Frontal cortex (tissue), 4 donors: ENCODE results near the gene PCSK5. TPM values are rescaled to one million over a fixed set of nuclear protein-coding genes. Genes with fewer than 3 reads are reported as not detected.

Source experiments
- DNase-seq, 2 donors: peaks; one replicate each; pipeline ENCODE4 v3.0.0; 2012; ENCODE audit warnings: low spot score in 2 of 2
- FAIRE-seq: peaks from 2 replicates; lab custom pipeline; 2012; peaks lifted over from hg19 to GRCh38; lab: Jason Lieb, UNC
- total RNA-seq: library from RNA; depleted of rRNA; stranded (reverse); fragments of >200 nt; gene quantifications from one replicate; pipeline ENCODE4 v1.2.3, GENCODE V29; 2014
- donor health status: control.
- donor health status: control.
- donor health status: control.

Gene PCSK5
- total RNA-seq, 1 donor from 2014 or later, result 15.5 TPM

DNA sequence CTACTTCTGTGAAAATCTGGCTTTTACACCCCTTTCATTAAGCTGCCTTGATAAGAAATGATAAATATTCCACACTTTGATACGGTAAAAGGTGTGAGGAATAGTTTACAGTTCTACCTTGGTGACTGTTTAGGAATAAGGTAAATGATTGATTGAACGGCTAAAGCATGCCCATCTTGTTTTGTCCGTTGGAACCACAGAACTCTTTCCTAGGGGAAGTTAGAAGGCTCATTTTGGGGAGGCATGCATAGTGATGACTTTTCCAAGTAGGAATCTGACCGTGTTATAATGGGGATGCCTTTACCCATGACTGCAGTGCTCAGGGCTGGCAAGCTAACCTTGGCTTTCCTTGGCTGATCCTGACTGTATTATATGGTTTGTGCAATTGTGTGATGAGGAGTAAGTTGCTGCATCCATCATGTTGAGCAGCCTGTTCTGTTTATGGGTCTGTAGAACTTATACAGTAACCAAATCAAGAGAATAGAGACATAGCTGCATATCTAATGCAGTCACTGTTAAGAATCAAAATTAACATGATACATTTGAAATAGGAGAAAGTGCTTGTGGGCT lies 24.5 kb downstream of the PCSK5 start:
- FAIRE-seq (no peak), DNase-seq (no peak)

DNA sequence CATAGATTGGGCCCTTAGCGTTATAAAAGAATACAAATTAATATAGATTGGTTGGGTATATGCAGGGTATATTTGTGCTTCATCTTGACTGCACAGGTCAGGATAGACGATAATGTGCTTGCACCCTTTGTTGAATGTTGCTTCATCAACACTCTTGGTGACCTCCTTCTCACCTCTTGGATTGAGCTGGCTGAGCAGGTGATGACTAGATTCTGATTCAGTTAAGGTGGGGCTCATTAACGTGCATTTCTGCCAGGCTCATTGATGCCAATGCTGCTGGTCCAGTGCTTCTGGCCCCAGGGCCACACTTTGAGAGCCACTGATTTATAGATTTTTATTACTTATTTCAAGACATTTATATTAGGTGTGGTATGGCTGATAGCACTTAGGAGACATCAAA lies 27.7 kb downstream of the PCSK5 start:
- no peak for FAIRE-seq
- DNase-seq, result no peak

DNA sequence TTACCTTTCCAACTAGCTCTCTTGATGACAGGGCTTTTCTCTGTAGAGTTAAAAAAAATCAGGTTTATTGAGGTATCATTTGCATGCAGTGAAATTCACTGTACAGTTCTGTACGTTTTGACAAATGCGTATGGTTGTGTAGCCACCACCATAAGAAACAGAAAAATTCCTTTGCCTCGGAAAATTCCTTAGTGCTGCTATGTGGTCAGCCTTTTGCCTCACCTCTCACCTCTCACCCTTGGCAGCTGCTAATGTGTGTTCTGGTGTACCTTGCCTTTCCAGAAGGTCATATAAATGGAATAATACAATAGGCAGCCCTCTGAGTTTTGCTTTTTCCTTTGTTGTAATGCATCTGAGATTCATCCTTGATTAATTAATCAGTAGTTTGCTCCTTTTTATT lies 28.4 kb downstream of the PCSK5 start:
- FAIRE-seq, result no peak
- no peak for DNase-seq

DNA sequence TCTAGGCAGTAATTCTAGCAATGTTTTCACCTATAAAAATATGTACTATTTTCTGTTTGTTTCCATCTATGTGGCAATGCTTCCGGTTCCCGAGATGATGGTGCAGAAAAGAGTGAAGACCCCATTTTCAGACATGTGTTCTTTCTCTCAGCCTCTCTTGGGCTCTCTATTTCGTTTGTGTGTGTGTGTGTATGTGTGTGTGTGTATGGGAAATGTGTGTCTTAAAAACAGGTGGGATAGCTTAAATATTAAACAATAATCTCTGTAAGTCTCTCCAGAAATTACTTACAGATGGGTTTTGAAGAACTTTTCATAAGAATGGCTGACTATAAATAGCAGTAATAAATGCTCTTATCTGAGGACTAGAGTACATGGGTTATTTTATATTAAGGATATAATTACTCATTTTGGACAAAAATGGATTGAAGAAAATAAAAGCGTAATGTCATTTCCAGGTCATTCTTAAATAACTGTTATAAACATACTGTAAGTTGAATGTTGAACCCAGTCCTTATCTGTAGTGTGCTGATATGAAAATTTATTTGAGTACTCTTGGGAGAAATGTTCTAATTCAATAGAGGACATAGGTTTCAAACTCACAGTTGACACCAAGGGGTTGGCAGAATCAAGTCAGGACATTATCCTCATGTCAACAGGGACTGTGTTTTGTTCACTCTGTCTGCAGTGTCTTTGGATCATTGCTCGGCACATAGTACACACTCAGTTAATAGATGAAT lies 31.1 kb downstream of the PCSK5 start:
- no peak for DNase-seq
- FAIRE-seq, result no peak

DNA sequence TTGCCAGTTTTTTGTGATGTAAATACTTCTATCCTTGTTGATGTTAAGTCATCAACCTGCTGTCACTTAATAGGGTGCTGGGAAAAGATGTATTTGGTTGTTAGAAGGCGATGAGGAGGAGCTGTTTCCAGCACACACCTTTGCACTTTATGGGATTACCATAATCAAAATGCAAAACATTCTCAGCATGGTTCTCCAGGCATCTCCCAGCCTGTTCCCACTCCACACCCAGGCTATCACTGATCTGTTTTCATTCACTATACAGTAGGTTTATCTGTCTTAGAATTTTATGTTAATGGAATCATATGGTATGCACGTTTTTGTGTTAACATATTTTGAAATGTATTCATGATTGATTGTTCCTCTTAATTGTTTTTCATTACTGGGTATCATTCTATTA lies 35.9 kb downstream of the PCSK5 start:
- FAIRE-seq, result no peak
- no peak for DNase-seq

DNA sequence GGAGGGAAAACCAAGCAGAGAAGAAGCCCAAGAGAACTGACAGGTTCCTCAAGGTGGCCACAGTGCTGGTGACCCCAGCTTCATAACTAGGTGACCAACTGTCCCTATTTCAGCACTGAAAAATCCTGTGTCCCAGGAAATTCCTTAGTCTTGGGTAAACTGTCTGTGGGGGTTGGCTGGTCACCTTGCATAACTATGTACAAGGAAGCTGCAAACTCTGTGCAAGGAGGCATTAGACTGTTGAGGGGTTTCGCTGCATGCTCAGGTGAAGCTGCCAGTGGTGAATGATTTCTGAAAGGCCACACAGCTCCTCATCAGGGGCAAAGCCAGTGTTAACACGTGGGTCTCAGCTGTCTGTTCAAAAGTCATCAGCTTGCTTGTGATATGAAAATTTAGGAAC lies 36.9 kb downstream of the PCSK5 start:
- FAIRE-seq (no peak), DNase-seq (no peak)

DNA sequence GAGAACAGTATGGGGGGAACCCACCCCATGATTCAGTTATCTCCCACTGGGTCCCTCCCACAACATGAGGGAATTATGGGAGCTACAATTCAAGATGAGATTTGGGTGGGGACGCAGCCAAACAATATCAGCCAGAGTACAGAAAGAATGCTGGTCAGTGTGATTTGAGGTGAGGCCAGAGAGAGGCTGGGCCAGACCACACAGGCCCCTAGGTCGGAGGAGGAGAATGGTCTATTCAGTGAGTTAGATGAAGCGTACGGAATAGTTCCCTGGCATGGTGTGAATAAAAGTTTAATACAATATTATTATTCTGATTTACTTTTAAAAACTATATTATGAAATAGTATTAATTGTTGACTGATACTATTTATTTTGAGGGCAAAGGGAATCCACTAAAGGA lies 39.7 kb downstream of the PCSK5 start:
- DNase-seq, result no peak
- no peak for FAIRE-seq

DNA sequence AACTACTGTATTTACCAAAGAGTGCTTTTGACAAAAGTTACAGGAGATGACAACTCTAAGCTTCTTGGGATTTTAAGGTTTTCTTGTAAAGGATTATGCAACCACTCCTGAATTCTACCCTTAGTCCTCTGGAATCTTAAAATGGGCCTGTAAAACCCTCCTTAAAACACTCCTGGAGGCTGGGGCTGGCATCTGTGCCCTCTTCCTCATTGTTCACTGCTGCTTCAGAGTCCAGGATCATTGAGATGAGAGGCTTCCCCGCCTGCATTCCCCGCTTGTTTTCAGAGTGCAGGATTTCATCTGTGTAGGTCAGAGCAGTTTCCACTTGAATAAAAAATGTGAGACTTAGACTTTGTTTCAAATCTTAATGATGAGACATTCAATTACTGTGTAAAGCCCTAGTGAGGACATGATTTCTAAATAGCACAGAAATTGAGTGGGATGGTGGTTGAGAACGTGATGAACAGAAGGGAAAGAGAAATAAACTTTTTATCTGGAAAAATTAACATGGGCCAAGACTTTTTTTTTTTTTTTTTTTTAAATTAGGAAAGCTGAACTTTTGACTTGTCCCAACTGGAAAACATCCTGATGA lies 40.4 kb downstream of the PCSK5 start:
- DNase-seq, result no peak
- FAIRE-seq, result no peak

DNA sequence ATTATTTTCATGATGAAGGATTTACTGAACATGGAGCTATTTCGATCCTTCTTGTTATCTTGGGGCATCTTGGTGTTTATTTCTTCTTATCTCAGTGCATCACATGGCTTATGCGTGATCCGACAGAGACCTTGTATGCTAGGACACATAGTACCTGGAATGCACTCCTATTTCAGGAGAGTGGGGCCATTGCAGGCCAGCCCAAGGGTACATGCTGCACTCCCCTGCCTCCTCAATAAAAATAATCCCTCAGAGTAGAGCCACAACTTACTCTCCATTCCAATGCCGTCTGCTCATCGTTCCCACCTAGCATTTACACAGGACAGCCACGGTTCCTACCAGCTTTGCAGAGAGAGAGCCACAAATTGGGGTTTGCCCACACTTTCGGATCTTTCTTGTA lies 43.5 kb downstream of the PCSK5 start:
- FAIRE-seq (no peak), DNase-seq (no peak)

DNA sequence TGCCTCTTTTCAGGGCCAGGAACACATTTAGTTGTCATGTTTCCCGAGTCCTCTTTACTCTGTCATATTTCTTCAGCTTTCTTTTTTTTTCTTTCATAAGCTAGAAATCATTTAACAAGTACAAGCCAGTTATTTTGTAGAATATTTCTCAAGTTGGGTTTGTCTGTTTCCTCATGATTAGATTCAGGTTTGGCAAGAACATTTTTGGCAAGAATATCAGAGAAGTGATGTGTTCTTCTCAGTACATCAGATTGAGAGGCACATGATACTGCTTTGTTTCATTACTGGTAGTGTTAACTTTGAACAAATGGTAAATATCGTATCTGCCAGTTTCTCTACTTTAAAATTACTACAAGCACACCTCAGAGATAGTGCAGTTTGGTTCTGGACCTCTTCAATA lies 45.1 kb downstream of the PCSK5 start:
- no peak for DNase-seq
- no peak for FAIRE-seq

DNA sequence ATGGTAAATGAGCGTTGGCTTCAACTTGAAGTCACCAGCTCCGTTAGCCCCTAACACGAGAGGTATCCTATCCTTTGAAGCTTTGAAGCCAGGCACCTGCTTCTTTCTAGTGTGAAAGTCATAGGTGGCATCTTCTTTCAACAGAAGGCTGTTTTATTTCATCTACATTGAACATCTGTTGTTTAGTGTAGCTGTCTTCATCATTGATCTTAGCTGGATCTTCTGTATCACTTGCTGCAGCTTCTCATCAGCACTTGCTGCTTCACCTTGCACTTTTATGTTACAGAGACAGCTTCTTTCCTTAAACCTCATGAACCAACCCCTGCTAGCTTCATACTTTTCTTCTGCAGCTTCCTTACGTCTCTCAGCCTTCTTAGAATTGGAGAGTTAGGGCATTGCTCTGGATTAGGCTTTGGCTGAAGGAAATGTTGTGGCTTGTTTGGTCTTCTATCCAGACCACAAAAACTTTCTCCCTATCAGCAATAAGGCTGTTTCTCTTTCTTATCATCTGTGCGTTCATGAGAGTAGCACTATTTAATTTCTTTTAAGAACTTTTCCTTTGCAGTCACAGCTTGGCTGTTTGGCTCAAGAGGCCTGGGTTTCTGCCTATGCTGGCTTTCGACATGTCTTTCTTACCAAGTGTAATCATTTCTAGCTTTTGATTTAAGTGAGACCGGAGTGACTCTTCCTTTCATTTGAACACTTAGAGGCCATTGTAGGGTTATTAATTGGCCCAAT lies 47.2 kb downstream of the PCSK5 start:
- no peak for DNase-seq
- FAIRE-seq, result no peak

DNA sequence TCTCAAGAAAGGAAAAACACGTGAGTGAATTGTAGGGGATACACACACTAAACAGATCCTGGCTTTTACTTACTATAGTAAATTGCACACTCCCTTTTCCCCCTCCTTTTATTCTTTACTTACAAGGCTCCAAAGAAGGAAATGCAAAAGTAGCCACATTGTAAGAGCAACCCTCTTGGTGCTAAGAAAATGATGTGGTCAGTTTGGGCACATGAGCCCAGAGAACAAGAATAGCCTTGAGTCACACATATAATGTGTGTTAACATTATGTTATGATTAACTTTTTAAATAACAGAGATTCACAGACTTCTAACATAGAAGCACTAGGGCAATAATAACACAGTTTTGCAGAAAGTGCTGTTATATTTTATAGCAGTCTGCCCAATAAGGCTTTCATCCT lies 48.5 kb downstream of the PCSK5 start:
- DNase-seq, result no peak
- no peak for FAIRE-seq

DNA sequence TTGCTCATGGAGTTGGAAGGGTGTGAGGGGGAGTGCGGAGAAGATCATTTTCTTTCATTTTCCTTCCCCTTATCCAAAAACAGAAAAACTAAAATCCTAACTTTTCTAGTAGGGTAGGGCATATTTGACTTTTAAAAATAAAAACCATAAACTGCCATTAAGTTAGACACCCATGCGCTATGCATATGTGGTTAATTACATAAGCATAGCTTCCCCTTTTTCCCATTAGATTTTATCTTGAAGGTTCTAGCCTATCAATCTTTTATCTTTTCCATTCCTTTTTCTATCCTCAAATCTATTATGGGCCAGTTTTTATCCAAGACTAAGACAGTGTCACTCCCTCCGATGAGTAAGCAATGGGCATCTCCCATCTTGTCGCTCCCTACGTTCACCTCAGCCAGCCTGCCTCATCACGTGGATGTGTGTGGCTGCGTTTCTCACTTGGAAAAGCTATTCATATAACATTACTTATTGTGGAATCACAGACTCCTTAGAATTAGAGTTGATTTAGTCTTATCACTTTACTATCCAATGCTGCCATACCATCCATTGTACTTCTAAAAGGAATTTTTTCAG lies 49.2 kb downstream of the PCSK5 start:
- DNase-seq (no peak), FAIRE-seq (no peak)

DNA sequence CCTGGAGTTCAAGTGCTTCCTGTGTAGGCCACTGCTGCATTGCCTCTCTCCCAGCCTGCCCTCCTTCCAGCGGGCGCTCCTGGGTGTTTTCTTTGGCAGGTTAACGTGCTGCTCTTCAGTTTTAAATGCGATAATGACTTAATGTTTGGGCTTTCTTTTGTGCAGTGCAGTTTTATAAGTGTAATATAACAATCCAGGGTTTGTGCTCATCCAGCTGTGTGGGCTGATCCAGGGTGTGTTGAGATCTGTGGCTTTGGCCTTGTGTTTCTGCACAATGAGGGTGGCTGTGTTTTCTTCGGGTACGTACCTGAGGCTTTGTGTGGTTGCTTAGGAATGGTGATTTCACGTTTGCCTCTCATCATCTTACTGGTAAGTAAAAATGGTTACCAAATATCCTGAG lies 50.6 kb downstream of the PCSK5 start:
- no peak for DNase-seq
- FAIRE-seq, result no peak

DNA sequence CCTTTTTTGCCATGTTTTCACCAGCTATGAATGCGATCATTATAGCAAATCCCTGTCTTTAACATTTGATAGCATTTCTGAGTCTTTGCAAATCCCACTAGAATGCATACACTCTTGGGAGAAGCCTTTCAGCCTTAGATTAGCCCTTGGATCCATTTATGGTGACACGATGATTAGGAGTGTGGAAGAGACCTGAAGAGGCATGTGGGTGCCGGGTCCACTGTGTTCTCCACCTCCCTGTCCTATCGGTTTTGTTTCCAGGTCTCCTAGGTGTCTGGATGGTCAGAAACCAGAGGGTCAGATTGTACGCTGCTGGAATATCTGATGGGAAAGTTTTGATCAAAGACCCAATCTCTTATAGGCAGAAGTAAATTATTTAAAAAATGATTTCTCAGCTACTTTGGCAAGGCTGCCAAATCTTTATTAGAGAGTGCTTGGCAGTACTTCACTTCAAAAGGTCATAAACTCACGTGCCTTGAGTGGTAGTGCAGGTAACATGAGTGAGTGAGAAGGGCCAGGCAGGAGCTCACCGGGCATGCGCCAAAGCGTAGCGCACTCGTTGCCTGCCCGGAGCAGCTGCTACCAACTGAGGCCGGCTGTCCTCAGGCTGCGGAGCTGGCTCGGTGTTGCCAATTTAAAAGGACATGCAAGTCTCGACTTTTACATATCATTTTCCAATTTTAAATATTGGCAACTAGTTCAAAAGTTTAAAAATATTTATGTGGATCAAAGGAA lies 51.3 kb downstream of the PCSK5 start:
- DNase-seq (no peak), FAIRE-seq (no peak)

DNA sequence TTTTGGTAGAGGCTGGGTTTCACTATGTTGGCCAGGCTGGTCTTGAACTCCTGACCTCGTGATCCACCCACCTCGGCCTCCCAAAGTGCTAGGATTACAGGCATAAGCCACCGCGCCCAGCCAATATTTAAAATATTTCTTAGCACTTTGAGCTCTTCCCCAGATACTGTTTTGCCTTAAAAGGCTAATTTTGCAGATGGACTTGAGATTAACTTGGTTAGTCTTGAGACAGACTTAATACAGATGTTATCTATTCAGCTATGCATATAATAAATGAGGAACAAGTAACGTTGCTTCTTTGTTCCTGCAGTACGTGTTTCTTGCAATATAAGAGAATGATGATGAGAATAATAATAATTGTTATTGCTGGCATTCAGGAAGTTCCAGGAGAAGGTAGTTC lies 56.3 kb downstream of the PCSK5 start:
- no peak for DNase-seq
- FAIRE-seq, result no peak

DNA sequence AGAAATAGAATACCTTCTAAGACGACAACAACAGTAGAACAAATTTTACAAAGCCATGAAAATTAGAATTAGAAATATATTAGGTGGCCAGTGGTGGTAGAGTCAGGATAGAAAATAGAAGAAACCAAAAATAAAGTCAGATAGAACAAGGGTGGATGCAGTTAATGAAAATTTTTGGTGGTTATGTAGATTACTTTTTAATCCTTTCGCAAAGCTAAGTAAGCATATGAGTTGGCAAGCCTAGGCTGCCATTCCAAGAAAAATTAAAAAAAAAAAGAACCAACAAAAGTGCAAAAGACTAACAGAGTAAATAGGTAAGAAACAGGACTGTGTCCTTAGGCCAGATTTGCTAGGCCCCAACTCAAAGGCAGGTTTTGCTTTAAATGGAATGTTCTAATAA lies 56.8 kb downstream of the PCSK5 start:
- FAIRE-seq, result no peak
- DNase-seq, result no peak

DNA sequence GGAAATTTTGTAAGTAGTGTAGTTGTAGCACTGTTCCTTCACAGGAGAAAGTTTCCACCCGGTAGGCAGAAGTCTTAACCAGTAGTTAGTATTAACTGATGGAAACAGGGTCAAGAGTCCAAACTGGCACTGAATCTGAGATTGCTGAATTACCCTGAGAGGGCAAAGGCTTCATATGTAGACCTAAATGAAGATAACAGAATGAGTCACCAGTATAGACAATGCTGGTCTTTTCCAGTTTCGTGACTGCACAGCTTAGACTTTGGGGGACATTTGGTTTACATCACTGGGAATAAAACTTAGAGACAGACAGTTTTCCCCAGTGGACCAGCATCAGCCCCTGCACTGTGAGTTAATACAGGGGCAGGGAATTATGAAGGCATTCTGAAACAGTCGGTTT lies 60.5 kb downstream of the PCSK5 start:
- no peak for FAIRE-seq

DNA sequence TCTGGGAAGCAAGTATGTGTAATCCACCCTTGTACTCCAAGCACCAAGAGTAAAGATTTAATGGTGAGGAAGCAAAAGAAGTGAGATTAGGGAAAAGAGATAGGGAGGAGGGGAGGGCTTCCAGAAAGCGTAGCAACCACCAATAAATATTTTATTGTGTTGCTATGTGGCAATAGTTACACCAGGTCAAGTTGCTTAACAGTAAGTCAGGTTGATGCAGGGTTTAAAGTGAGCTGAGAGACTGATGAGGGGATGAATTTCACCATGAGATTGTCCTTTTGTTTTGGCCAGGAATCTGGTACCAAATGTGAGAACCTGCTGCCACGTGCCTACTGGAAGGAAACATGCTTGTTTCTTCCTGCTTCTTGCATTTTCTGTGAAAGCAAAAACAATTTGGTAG lies 62.7 kb downstream of the PCSK5 start:
- FAIRE-seq (no peak), DNase-seq (no peak)

More for the DNA sequence above, 60.5 kb downstream of the PCSK5 start:
- DNase-seq, result no peak

DNA sequence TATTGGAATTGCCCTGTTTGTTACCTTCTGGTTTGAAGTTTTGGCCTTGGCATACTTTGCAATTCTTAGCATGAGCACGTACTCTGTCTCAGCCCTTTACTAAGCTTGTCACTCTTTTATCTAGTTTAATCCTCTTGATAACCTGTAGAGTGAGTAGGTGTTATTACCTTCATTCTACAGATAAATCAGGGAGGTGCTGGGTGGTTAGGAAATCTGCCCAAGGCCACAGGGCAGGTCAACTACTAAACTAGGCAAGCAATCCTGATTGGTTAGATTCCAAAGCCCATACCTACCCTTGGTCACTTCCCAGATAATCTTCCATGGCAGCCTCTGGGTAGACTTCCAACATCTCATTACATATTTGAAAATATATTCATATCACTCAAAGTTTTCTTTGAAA lies 65.7 kb downstream of the PCSK5 start:
- FAIRE-seq (no peak), DNase-seq (no peak)
